GM10266 (cell line): ENCODE data around the gene PTPRM.

ENCODE experiments used
- DNase-seq: peaks from one replicate; pipeline ENCODE4 v3.0.0; 2012; ENCODE audit errors: extremely low spot score
- CTCF ChIP-seq: IDR thresholded peaks from 2 replicates; pipeline ENCODE4 v1.5.1; 2012; ENCODE audit warnings: mild to moderate bottlenecking, low read depth; ENCODE audit not compliant: control insufficient read depth, insufficient read depth; ENCODE audit errors: missing control alignments

The PTPRM gene

GRCh38 chr18:8045160-8045883 lies 478.2 kb downstream of the PTPRM start:
- DNase-seq, result no peak
- no peak for TF ChIP-seq CTCF

- DNase-seq, result no peak
- no peak for TF ChIP-seq CTCF
Observed at GRCh38 chr18:8045884-8046281, 478.8 kb downstream of the PTPRM start.

- no peak for DNase-seq
- TF ChIP-seq CTCF, result no peak
Observed at GRCh38 chr18:8046441-8046840, 479.3 kb downstream of the PTPRM start.

GRCh38 chr18:8049147-8049546 lies 482.0 kb downstream of the PTPRM start:
- DNase-seq, result no peak
- no peak for TF ChIP-seq CTCF

GRCh38 chr18:8050616-8051329 lies 483.7 kb downstream of the PTPRM start:
- TF ChIP-seq CTCF, result no peak
- DNase-seq, result no peak

GRCh38 chr18:8051453-8051852 lies 484.3 kb downstream of the PTPRM start:
- no peak for TF ChIP-seq CTCF

GRCh38 chr18:8052237-8052701 lies 485.2 kb downstream of the PTPRM start:
- DNase-seq, result no peak
- peak; percentile 6 for TF ChIP-seq CTCF

More at GRCh38 chr18:8051453-8051852, 484.3 kb downstream of the PTPRM start:
- no peak for DNase-seq
